HEK293T (cell line): Measurements from ENCODE around the gene TBC1D1.
A peak's percentile ranks its signal among the peaks of the same experiment; 100 is the strongest.

Experiments used
- CTCF ChIA-PET: fragments of 350-600 bp; formaldehyde crosslinking; extraction: SDS; loops from one replicate; lab custom pipeline; 2021; ENCODE audit warnings: antibody characterized with exemption, inconsistent platforms; lab: Yijun Ruan, JAX
- POLR2A ChIA-PET: fragments of 350-600 bp; formaldehyde crosslinking; extraction: SDS; loops from one replicate; lab custom pipeline; 2020; ENCODE audit warnings: antibody characterized with exemption, inconsistent platforms; lab: Yijun Ruan, JAX
- DNase-seq: peaks from one replicate; pipeline ENCODE4 v3.0.0; 2012; ENCODE audit warnings: mixed read lengths; ENCODE audit errors: extremely low spot score
- ARNT ChIP-seq: fragments of 450-650 bp; IDR thresholded peaks from 2 replicates; pipeline ENCODE4 v1.6.1; 2017; ENCODE audit warnings: mild to moderate bottlenecking
- BHLHE40 ChIP-seq: fragments of 450-650 bp; IDR thresholded peaks from 2 replicates; pipeline ENCODE4 v1.6.1; 2016; ENCODE audit warnings: mild to moderate bottlenecking, moderate library complexity, borderline replicate concordance
- CTBP1 ChIP-seq: fragments of 450-650 bp; IDR thresholded peaks from 2 replicates; pipeline ENCODE4 v1.6.1; 2016; ENCODE audit warnings: borderline replicate concordance
- ELF4 ChIP-seq: fragments of 450-650 bp; IDR thresholded peaks from 2 replicates; pipeline ENCODE4 v1.6.1; 2017; ENCODE audit warnings: antibody characterized with exemption
- FOXA1 ChIP-seq: fragments of 450-650 bp; IDR thresholded peaks from 2 replicates; pipeline ENCODE4 v1.6.1; 2016; ENCODE audit warnings: mild to moderate bottlenecking
- FOXK2 ChIP-seq: fragments of 450-650 bp; IDR thresholded peaks from 2 replicates; pipeline ENCODE4 v1.6.1; 2016; ENCODE audit warnings: mild to moderate bottlenecking
- FOXM1 ChIP-seq: fragments of 450-650 bp; IDR thresholded peaks from 2 replicates; pipeline ENCODE4 v1.6.1; 2017; ENCODE audit warnings: mild to moderate bottlenecking, borderline replicate concordance
- HDGF ChIP-seq: fragments of 450-650 bp; IDR thresholded peaks from 2 replicates; pipeline ENCODE4 v1.6.1; 2017; ENCODE audit warnings: antibody characterized with exemption, borderline replicate concordance
- L3MBTL2 ChIP-seq: fragments of 450-650 bp; conservative IDR thresholded peaks from 2 replicates; pipeline ENCODE4 v1.6.1; 2016; ENCODE audit warnings: mild to moderate bottlenecking
- LEF1 ChIP-seq: fragments of 450-650 bp; IDR thresholded peaks from 2 replicates; pipeline ENCODE4 v1.6.1; 2017; ENCODE audit warnings: mild to moderate bottlenecking, borderline replicate concordance
- NFRKB ChIP-seq: fragments of 450-650 bp; IDR thresholded peaks from 2 replicates; pipeline ENCODE4 v1.6.1; 2016; ENCODE audit warnings: mild to moderate bottlenecking, moderate library complexity
- SP1 ChIP-seq: fragments of 450-650 bp; IDR thresholded peaks from 2 replicates; pipeline ENCODE4 v1.6.1; 2017
- SUZ12 ChIP-seq: fragments of 450-650 bp; IDR thresholded peaks from 2 replicates; pipeline ENCODE4 v1.6.1; 2016; ENCODE audit warnings: mild to moderate bottlenecking
- TARDBP ChIP-seq: fragments of 450-650 bp; IDR thresholded peaks from 2 replicates; pipeline ENCODE4 v1.6.1; 2016
- ZNF384 ChIP-seq: fragments of 450-650 bp; IDR thresholded peaks from 2 replicates; pipeline ENCODE4 v1.6.1; 2016
- TF ChIP-seq, protein P1 (sequence below): fragments of 450-650 bp; IDR thresholded peaks from 2 replicates; pipeline ENCODE4 v1.6.1; 2016

The TBC1D1 gene

DNA sequence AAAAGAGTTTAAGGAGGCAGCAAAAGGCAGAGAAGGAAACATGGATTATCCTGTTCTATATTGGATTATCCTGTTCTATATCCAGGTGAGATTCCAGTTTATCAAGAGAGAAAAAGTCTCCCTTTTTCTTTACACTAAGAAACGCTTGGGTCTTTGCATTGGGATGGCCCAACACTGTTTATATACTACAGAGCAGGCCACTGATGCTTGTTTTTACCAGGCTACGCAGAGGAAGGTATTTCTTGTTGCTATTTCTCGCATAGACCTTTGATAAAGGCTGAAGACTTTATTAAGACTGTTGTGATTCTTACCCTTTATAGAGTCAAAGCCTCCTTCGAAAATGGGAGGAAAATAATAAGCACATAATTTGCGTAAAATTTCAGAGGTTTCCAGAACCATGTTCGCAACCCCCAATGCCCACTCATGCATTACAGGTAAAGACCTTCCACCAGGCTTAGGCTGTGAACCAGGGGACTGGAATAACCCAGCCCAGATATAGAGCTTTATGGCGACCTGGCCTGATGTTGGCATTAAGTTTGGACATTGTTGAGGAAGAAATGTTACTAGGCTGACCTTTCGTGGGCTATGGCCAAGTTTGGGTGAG is 287.6 kb downstream of the TBC1D1 start:
- ChIA-PET CTCF (interaction anchor here (0.6 to 2.4 kb wide), 9 partner anchors 55 to 681 kb away, joined by 3 to 21 read pairs (median 6); no protein-coding TSS in a partner anchor), POLR2A (no interaction called here)
- DNase-seq, result no peak
- TF ChIP-seq HDGF (no peak), L3MBTL2 (no peak), FOXA1 (no peak), BHLHE40 (no peak), NFRKB (no peak), SUZ12 (no peak), FOXM1 (no peak), ARNT (no peak), CTBP1 (no peak), LEF1 (no peak), ZNF384 (no peak), TARDBP (no peak), SP1 (no peak), FOXK2 (no peak), ELF4 (no peak)
- TF ChIP-seq, protein P1, sequence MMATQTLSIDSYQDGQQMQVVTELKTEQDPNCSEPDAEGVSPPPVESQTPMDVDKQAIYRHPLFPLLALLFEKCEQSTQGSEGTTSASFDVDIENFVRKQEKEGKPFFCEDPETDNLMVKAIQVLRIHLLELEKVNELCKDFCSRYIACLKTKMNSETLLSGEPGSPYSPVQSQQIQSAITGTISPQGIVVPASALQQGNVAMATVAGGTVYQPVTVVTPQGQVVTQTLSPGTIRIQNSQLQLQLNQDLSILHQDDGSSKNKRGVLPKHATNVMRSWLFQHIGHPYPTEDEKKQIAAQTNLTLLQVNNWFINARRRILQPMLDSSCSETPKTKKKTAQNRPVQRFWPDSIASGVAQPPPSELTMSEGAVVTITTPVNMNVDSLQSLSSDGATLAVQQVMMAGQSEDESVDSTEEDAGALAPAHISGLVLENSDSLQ, result no peak

DNA sequence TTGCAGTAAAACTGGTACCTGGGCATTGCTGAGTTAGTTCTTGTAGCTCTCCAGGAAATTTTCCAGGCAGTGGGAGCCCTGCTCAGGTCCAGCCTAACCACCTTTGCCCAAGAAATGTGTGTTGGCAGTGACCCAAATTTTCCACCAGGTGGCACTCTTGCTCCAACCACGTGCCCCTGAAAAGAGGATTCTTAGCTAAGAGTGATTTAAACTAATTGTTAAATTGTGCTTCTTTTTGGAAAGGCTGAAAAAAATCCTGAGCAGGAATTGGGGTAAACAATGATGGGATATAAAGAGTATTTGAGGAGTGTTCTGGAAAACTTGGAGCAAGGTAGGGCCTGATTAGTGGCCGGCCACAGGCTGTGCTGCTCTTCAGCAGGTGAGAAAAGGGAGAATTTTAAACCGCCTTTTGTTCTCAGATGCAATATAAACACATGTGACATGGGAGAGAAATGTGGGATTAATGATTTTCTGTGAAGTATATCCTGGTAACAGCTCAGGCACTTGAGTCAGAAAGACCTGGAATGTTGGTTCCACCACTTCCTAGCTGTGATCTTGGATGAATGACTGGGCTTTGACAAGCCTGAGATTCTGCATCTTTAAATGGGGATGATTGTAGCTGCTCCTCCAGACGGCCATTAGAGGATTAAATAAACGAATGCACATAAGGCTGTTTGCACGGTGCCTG is 288.9 kb downstream of the TBC1D1 start:
- TF ChIP-seq ELF4 (no peak), L3MBTL2 (no peak), SP1 (no peak), BHLHE40 (no peak), FOXM1 (no peak), SUZ12 (no peak), LEF1 (no peak), CTBP1 (no peak), HDGF (no peak), ARNT (no peak), FOXK2 (no peak)
- TF ChIP-seq, protein P1, result no peak
- CTCF ChIA-PET, result interaction anchor here (0.6 to 2.4 kb wide), 15 partner anchors 13 to 579 kb away, joined by 3 to 21 read pairs (median 5); no protein-coding TSS in a partner anchor
- POLR2A ChIA-PET, result no interaction called here
- peak; percentile 54 for DNase-seq

DNA sequence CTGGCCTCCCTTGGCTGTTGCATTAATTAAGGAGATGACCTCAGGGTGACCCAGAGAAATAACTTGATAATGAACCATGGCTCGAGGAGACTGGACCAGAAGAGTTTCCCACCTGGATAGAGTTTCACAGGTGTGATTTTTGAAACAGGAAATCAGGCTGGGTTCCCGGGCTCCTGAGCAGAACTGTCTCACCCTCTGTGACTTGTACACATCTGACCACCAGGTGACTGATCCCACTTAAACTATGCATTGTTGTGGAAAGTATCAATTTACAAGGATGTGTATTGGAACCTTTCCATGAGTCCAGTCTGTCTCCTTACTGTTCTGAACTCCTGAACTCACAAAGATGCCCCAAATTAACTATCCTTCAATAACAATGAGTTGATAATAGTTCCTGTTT is 289.6 kb downstream of the TBC1D1 start:
- ChIA-PET POLR2A (no interaction called here), CTCF (interaction anchor here (1.2 to 2.4 kb wide), 11 partner anchors 14 to 579 kb away, joined by 4 to 21 read pairs (median 5); no protein-coding TSS in a partner anchor)
- TF ChIP-seq, protein P1, result no peak
- TF ChIP-seq L3MBTL2 (no peak), FOXK2 (no peak)
- no peak for DNase-seq

DNA sequence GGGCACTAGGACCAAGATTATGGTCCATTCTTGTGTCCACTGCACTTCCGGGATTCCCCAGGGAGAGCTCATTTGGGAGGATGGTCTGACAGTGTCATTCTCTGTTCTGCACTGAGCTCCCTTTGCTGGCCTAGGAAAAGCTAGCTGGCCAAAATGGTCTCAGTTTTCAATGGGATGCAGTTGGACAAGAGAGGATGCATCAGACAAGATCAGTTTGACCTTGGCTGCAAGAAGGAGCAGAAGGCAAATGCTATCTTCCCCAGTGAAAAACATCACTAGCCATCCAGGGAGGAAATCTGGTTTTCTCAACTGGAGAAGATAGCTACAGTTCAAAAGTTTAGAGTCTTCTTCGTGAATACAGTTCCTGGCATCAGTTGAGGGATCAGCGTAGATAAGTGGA is 290.4 kb downstream of the TBC1D1 start:
- TF ChIP-seq ELF4 (no peak), ARNT (no peak), FOXM1 (no peak), NFRKB (no peak)
- TF ChIP-seq, protein P1, result no peak
- ChIA-PET CTCF (interaction anchor here (0.7 to 2.1 kb wide), 4 partner anchors 13 to 553 kb away, joined by 3 to 9 read pairs (median 6); no protein-coding TSS in a partner anchor), POLR2A (no interaction called here)
- DNase-seq, result no peak

DNA sequence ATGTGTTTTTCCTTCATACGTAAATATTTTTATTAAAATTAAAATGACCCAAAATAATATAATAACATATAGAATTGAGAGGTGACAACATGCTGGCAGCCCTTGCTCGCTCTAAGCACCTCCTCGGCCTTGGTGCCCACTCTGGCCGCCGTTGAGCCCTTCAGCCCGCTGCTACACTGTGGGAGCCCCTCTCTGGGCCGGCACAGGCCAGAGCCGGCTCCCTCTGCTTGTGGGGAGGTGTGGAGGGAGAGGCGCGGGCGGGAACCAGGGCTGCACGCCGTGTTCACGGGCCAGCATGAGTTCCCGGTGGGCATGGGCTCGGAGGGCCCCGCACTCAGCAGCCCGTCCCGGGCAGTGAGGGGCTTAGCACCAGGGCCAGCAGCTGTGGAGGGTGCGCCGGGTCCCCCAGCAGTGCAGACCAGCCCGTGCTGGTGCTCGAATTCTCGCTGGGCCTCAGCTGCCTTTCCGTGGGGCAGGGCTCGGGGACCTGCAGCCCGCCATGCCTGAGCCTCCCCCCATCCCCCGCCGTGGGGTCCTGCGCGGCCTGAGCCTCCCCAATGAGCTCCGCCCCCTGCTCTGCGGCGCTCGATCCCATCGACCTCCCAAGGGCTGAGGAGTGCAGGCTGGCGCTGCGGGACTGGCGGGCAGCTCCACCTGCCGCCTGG is 291.6 kb downstream of the TBC1D1 start:
- no peak for TF ChIP-seq LEF1
- no peak for TF ChIP-seq TARDBP
- TF ChIP-seq ARNT, result no peak
- no peak for TF ChIP-seq SUZ12
- no peak for TF ChIP-seq CTBP1
- TF ChIP-seq HDGF, result no peak
- TF ChIP-seq NFRKB, result no peak
- no peak for TF ChIP-seq ZNF384
- no peak for TF ChIP-seq ELF4
- no peak for TF ChIP-seq SP1
- TF ChIP-seq, protein P1, result no peak
- no peak for TF ChIP-seq FOXK2
- TF ChIP-seq FOXM1, result no peak
- no peak for TF ChIP-seq BHLHE40
- TF ChIP-seq FOXA1, result no peak
- no peak for TF ChIP-seq L3MBTL2
- no peak for DNase-seq
- ChIA-PET POLR2A (no interaction called here), CTCF (interaction anchor here (1.6 kb wide), 1 partner anchor 492 kb away, joined by 4 read pairs; no protein-coding TSS in a partner anchor)
